Measurements from ENCODE around the gene EFCAB14.

EFCAB14 gene

DNA sequence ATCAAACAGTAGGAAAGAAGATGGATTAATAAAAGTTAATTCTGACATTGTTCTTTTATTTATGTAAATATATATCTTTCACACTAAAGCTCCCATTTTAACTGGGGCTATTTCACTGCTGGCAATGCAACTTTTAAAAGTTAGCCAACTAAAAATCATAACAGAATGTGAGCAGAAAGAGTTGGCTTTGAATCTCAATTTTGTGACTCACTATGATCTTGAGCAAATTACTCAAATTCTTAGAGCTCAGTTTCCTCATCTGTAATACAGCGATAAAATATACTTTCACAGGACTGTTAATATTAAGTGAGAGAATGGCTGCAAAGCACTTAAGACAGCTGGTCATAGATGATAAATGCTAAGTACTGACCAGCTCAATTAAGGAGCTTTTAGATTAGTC lies 10.8 kb downstream of the EFCAB14 start:
- Histone ChIP-seq H3K27ac (ENCODE audit: low read length) (no peak overlapping the region), H3K9ac (ENCODE audit: low read depth, low read length) (no peak overlapping the region), H3K4me3 (ENCODE audit: low read depth in 1 of 2, low read length in 2 of 2) (no peak overlapping the region), H2AFZ (ENCODE audit: low read depth, low read length) (no peak overlapping the region), H3K4me1 (ENCODE audit: insufficient read depth, low read length) (no peaks in the 10 kb centered on the region), H3K9me3 (ENCODE audit: insufficient read depth, low read length, severe bottlenecking) (no peaks in the 10 kb centered on the region), H3K36me3 (ENCODE audit: insufficient read depth, low read length) (peaks cover 83% of the 10 kb centered on the region), H3K79me2 (ENCODE audit: insufficient read depth, low read length) (peaks cover 8% of the 10 kb centered on the region), H3K27me3 (ENCODE audit: insufficient read depth, low read length, poor library complexity) (no peaks in the 10 kb centered on the region), H3K4me2 (ENCODE audit: insufficient read depth, low read length) (no peak overlapping the region), H4K20me1 (ENCODE audit: insufficient read depth, low read length) (peaks cover 6% of the 10 kb centered on the region; the same call in 1 of the 2 replicates)
- ATAC-seq (ENCODE audit: insufficient read depth, low read depth) (no peak), DNase-seq (no peak)
- TF ChIP-seq EZH2 (IDR thresholded peaks at IDR 0.05; ENCODE audit: borderline replicate concordance, low read depth, low read length, severe bottlenecking): no peak
- TF ChIP-seq, protein P1, sequence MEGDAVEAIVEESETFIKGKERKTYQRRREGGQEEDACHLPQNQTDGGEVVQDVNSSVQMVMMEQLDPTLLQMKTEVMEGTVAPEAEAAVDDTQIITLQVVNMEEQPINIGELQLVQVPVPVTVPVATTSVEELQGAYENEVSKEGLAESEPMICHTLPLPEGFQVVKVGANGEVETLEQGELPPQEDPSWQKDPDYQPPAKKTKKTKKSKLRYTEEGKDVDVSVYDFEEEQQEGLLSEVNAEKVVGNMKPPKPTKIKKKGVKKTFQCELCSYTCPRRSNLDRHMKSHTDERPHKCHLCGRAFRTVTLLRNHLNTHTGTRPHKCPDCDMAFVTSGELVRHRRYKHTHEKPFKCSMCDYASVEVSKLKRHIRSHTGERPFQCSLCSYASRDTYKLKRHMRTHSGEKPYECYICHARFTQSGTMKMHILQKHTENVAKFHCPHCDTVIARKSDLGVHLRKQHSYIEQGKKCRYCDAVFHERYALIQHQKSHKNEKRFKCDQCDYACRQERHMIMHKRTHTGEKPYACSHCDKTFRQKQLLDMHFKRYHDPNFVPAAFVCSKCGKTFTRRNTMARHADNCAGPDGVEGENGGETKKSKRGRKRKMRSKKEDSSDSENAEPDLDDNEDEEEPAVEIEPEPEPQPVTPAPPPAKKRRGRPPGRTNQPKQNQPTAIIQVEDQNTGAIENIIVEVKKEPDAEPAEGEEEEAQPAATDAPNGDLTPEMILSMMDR (IDR thresholded peaks at IDR 0.05; ENCODE audit: borderline replicate concordance, extremely low read depth, low read length, poor library complexity, severe bottlenecking): no peak

DNA sequence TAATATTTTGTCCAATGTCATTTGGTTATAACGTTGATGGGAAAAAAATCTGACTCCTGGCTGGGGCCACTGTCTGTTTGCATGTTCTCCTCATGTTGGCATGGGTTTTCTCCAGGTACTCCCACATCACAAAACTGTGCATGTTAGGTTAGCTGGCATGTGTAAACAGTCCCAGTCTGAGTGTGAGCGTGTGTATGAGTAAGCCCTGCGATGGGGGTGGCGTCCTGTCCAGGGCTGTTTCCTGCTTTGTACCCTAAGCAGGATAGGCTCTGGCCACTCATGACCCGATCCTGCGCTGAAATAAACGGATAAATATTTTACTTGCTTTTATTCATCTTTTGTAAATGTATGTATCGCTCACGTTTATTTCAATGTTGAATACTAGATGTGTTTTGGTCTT lies 13.5 kb downstream of the EFCAB14 start:
- no peak overlapping the region for H2AFZ ChIP-seq (ENCODE audit: low read depth, low read length)
- DNase-seq: no peak
- H3K4me1 ChIP-seq (ENCODE audit: insufficient read depth, low read length): no peaks in the 10 kb centered on the region
- no peak overlapping the region for H3K4me3 ChIP-seq (ENCODE audit: low read depth in 1 of 2, low read length in 2 of 2)
- no peaks in the 10 kb centered on the region for H3K27me3 ChIP-seq (ENCODE audit: insufficient read depth, low read length, poor library complexity)
- ATAC-seq (ENCODE audit: insufficient read depth, low read depth): no peak
- TF ChIP-seq EZH2 (IDR thresholded peaks at IDR 0.05; ENCODE audit: borderline replicate concordance, low read depth, low read length, severe bottlenecking): no peak
- TF ChIP-seq, protein P1 (IDR thresholded peaks at IDR 0.05; ENCODE audit: borderline replicate concordance, extremely low read depth, low read length, poor library complexity, severe bottlenecking): no peak
- no peak overlapping the region for H3K27ac ChIP-seq (ENCODE audit: low read length)
- peaks cover 83% of the 10 kb centered on the region for H3K36me3 ChIP-seq (ENCODE audit: insufficient read depth, low read length)
- no peak overlapping the region for H3K4me2 ChIP-seq (ENCODE audit: insufficient read depth, low read length)
- no peaks in the 10 kb centered on the region for H3K9me3 ChIP-seq (ENCODE audit: insufficient read depth, low read length, severe bottlenecking)
- no peaks in the 10 kb centered on the region for H3K79me2 ChIP-seq (ENCODE audit: insufficient read depth, low read length)
- no peak overlapping the region for H3K9ac ChIP-seq (ENCODE audit: low read depth, low read length)
- H4K20me1 ChIP-seq (ENCODE audit: insufficient read depth, low read length): 0 out of 2 replicates have a peak, but pooled peaks cover 3% of the 10 kb centered on the region

DNA sequence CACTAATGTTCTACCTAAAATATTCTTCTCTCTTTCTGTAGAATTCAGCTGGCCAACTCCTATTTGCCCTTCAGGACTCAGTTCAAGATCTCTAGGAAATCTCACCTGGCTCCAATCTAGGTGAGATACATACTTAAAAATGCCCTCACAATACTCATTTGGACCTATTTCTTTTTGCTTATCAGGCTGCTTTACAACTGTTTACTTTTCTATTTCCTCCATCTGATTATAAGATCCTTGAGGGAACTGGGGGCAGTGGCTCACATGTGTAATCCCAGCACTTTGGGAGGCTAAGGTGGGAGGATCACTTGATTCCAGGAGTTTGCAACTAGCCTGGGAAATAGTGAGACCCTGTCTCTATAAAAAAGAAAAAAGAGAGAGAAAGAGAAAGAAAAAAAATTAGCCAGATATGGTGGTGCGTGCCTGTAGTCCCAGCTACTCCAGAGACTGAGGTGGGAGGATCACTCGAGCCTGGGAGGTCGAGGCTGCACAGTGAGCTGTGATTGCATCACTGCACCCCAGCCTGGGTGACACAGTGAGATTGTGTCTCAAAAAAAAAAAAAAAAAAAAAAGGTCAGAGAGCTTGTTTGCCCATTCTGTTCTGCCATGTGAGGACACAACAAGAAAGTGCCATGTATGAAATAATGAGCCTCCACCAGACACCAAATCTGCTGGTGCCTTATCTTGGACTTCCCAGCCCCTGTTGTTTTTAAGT lies 14.8 kb downstream of the EFCAB14 start:
- DNase-seq (no peak), ATAC-seq (ENCODE audit: insufficient read depth, low read depth) (no peak)
- H3K27me3 ChIP-seq (ENCODE audit: insufficient read depth, low read length, poor library complexity): no peaks in the 10 kb centered on the region
- H3K4me3 ChIP-seq (ENCODE audit: low read depth in 1 of 2, low read length in 2 of 2): no peak overlapping the region
- H3K36me3 ChIP-seq (ENCODE audit: insufficient read depth, low read length): peaks cover 76% of the 10 kb centered on the region
- no peak overlapping the region for H3K4me2 ChIP-seq (ENCODE audit: insufficient read depth, low read length)
- H3K9me3 ChIP-seq (ENCODE audit: insufficient read depth, low read length, severe bottlenecking): no peaks in the 10 kb centered on the region
- no peaks in the 10 kb centered on the region for H3K4me1 ChIP-seq (ENCODE audit: insufficient read depth, low read length)
- no peak for TF ChIP-seq EZH2 (IDR thresholded peaks at IDR 0.05; ENCODE audit: borderline replicate concordance, low read depth, low read length, severe bottlenecking)
- TF ChIP-seq, protein P1 (IDR thresholded peaks at IDR 0.05; ENCODE audit: borderline replicate concordance, extremely low read depth, low read length, poor library complexity, severe bottlenecking): no peak
- no peak overlapping the region for H3K27ac ChIP-seq (ENCODE audit: low read length)
- peaks cover 5% of the 10 kb centered on the region; the same call in 1 of the 2 replicates for H4K20me1 ChIP-seq (ENCODE audit: insufficient read depth, low read length)
- H3K9ac ChIP-seq (ENCODE audit: low read depth, low read length): no peak overlapping the region
- no peak overlapping the region for H2AFZ ChIP-seq (ENCODE audit: low read depth, low read length)
- no peaks in the 10 kb centered on the region; the same call in 1 of the 2 replicates for H3K79me2 ChIP-seq (ENCODE audit: insufficient read depth, low read length)
